Right renal pelvis (tissue), 4 donors: ENCODE data around the gene TMEM92. TPM values are rescaled to one million over a fixed set of nuclear protein-coding genes. Genes with fewer than 3 reads are reported as not detected.
"Not testable (repeated sequence)": the region's sequence is repeated elsewhere in the genome, so short reads cannot be mapped to it uniquely, and the experiment has no call there.

Experiments
- DNase-seq, 4 donors: peaks; one replicate each; pipeline ENCODE4 v3.0.0-alpha.2; 2013; ENCODE audit warnings: low read depth in 4 of 4, low spot score in 3 of 4, missing footprints in 1 of 4
- polyA plus RNA-seq, 4 donors: library from polyadenylated mRNA; unstranded; fragments of 120-200 nt; gene quantifications; one replicate each; pipeline ENCODE4 v1.2.1, GENCODE V29; 2013; ENCODE audit not compliant: insufficient read length in 4 of 4

The TMEM92 gene
- polyA plus RNA-seq, 4 donors, result 1.7 to 3.0 (median 2.4) TPM

DNA sequence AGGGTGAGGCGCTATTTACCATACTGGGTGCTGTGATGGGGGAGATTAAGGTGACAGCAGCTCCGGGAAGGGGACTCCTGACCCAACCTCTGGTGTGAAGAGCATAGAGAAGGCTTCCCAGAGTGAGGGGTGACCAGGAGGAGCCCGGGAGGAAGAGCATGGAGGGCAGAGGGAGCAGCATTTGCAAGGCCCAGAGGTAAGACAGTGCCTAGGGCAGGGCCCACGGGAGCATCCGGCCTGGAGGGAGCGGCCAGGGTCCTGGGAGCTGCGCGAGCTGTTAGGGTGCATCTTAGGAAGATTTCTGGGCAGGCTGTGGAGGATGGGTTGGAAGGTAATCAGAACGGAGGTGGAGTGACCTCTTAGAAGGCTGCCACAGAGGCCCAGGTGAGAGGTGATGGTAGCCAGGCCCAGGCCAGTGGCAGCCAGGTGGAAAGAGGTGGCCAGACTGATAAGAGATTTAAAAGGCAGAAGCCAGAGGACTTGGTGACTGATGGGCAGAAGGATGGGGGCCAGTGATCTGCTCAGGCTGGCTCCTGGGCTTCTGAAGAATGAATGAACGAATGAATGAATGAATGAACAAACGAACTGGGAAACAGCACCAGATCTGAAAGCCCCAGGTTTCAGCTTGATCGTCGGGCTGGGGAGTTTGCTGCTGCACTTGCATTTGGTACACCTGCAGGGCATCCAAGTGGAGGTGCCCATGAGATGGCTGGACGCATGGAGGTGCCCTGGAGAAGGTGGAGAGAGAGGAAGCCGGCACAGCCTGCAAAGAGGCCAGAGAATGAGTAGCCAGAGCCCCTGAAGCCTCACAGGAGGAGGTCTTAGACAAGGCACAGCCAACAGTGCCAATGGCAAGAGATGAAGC is 13.0 kb upstream of the TMEM92 start:
- no peak for DNase-seq

DNA sequence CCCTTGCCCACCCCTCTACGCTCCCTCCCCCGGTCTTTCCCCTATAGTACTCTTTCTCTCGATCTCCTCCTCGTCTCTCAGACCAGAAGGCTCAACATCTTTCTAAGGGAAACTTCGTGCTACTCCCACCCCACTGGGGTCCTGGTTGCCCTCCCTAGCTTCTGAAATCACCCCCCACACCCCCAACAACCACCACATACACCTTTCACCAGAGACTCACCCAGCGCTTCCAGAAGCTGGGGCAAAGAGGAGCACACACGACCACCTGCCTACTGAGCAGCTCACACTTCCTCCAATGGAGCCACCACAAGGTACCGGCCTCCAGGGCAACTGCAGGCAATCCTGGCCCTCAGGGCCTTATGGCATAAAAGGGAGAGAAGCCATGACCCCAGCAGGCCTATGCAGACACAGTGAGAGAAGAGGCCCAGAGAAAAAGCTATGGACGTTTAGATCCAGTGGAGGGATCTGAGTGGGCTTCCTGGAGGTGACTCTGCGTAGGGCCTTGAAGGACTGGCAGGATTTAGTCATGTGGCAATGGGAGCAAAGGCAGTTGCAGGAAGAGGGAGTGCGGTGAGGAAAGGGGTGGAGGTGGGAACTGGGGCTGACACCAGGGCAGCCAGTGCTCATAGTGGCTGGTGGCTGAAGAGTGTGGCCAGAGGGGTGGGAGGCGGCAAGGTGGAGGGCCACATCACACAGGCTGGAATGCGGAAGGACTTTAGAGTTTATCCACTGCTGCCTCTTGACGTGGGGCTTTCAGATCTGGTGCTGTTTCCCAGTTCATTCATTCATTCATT is 12.1 kb upstream of the TMEM92 start:
- no peak for DNase-seq

DNA sequence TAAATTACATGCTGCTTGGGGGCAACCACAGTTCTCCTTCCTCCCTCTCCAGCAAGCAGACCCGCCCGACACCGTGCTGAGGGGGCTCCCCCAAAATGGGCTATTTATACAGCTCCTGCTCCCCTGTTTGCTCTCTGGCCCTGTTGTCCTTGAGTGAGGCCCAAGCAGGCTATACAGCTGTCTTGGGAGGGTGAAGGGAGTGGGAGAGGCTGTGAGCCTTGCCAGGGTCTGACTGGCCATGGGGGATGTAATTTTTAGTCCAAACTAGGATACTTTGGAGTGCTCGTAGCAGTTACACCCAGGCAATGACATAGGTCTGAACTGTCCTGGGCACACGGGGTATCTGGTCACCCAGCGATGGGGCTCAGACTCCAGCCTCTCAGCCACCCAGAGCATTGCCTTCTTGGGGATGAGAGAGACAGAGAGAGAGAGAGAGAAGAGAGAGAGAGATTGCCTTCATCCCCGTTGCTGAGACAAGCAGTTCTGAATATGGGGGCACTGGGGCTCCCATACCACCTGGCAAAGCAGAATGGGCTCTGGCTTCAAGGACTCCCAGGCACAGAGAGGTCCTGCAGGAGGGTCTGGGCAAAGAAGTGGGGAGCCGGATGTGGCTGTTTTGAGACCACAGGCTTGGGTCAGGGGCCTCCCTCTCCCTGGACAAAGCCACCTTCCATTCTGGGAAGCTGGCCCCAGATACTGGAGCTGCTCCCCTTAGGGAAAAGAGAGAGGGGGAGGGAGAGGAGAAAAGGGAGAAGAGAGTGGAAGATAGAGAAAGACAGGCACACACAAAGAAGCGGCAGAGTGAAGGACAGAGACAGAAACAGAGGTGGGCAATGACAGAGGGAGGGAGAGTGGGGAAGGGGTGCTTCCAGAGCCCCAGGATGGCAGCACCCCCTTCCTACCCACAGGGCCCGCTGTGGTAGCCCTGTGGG is 10.7 kb upstream of the TMEM92 start:
- DNase-seq, result no peak

DNA sequence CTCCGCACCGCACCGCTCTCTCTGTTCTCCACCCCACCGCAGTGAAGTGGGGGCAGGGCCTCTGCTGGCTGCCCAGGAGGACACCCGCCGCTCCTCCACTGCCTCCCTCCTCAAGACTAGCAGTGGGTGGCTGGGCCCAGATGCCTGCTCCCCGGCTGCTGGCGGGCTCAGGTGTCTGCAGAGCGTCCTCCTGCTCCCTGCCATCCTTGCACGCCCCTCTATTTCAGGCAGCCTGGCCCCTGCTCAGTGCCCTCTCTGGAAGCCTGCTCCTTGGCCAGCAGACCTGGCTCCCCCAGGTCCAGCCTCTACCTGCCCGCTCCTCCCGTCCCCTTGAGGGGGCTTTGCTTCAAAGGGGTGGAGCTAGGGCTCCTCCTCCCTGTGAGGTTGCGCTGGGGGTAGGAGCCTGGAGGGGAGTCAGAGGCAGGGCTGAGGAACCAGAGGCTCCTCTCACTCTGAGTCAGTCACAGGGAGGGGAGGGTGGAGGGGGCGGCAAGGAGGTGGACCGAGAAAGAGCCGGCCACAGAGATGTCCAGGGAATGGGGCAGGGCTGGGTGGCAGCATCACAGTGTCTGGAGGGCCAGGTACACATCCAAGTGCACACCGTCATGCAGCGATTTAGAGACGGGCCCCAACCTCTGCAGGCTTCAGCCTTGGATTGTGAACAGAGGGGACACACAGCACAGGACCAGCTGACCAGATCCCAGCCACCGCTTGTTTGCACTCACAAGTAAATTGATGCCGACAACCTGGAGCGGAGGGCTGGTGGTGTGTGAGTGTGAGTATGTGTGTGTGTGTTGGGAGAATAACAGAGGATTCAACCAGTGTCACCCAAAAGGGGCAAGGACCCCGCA is 9.8 kb upstream of the TMEM92 start:
- no peak for DNase-seq

DNA sequence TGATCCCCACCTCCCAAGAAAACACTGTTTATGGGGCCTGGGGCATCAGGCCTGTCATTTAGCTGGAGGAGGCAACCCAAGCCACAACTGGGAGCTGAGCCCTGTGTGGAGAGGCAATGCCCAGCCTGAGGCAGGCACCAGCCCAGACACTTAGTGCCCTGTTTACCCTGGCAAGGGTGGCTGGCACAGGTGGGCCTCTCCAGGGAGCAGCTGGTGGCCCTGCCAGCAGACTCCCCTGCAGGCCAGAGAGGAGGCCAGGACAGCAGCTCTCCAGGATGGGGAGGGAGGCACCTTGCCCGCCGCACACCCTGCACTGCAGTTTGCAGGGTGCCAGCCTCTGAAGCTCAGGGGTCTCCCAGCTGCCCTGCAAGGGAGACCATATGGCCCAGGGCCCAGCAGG is 9.1 kb upstream of the TMEM92 start:
- no peak for DNase-seq

DNA sequence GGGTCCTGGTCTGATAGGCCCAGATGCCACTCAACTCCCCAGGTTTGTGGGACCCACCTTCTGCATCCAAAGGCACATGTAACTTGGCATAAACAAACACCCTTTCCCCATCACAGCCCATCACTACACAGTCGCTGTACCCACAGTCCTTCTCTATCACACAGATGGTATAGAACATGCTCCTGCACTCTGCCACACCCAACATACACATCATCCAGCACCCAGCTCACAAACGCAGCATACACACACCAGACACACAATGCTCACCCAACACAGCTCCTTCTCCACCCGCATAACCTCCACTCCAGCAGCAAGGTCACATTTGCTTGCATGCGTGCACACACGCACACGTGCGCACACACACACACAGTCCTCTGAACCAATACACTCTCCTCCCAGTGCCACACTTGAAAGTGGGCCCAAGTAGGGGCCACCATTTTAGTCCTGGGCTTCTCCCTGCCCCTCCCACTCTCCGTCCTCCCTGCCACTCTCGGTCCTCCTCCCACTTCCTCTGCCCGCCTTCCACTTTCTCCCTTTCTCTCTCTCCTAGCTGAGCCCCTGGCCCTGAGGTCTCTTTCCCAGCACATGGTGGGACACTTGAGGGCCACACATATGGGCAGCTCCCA is 8.5 kb upstream of the TMEM92 start:
- DNase-seq, result no peak

DNA sequence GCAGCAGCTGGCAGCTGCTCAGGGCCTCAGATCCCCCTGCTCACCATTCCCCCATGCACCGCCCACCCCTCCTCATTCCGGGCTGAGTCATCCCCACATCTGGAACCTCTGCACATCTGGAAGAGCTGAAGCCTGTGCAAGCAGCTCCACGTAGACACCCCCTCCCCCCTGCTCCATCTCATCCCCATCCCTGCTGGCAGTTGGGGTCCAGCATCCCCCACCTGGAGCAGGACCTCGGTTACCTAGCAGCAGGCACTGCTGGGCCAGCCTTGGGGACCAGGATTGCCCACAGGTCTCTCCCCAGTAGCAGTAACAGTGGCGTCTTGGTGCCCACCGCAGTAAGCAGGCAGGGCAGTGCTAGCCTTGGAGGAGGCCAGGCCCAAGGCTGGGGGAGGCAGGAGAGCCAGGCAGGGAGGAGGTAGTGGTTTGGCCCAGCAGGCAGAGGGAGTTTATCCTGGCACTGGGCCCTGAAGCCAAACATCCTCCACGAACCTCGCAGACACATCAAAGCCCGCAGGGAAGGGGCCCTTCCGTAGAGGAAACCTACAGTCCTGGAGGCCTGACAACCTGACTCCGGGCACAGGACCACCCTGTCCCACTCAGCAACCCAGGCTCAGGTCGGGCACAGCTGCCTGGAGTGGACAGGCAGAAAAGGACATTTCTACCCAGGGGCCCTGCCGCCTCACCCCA is 7.7 kb upstream of the TMEM92 start:
- DNase-seq, result no peak

DNA sequence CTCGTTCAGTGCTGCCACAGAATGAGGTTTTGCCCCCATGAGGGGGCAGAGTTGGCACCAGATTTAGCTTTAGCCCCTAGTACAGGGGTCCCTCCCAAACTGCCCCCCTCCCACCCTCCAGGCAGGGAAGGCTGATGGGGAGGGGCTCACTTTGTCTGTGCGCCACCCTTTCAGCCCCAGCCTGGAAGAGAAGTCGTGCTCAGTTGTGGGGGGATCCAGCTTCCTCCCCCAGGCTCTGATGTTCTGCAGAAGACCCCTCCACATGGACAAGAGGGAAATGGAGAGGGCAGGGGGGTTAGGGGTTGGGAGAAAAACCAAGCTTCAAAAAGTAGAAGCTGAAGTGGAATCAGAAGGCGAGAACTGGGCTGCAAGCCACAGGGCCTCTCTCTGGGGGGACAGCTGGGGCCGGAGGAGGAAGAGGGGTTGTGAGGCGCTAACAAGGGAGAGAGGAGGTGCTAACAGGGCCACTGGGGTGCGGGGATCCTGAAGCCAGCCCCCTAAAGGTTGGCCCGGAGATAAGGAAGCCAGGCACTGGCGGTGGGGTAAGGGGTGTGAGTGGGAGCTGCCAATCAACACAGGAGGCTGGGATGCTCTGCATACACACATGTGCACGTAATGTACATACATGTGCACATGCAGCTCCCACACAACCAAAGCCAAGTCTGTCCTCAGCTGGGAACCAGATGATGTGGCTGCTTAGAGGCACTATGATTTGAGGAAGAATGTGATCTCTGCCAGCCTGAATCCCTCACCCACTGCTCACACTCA is 7.0 kb upstream of the TMEM92 start:
- DNase-seq, result no peak

DNA sequence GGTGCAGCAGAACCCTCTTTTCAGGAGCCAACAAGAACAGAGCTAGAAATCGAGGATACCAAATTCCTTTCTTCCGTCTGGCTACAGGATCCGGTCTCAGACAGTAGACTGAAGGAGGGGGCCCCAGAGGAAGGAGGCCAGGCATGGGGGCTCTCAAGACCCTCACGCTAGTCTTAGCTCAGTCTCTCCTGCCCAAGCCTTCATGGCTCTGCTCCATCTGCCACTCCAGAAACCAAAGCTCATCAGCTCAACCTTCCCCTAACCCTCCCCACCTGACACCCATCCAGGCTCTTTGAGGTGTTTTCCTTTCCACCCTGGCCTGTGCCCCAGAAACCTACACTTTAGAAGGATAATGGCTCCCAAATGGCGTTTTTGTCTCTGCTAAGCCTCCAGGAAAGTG is 6.2 kb upstream of the TMEM92 start:
- no peak for DNase-seq

DNA sequence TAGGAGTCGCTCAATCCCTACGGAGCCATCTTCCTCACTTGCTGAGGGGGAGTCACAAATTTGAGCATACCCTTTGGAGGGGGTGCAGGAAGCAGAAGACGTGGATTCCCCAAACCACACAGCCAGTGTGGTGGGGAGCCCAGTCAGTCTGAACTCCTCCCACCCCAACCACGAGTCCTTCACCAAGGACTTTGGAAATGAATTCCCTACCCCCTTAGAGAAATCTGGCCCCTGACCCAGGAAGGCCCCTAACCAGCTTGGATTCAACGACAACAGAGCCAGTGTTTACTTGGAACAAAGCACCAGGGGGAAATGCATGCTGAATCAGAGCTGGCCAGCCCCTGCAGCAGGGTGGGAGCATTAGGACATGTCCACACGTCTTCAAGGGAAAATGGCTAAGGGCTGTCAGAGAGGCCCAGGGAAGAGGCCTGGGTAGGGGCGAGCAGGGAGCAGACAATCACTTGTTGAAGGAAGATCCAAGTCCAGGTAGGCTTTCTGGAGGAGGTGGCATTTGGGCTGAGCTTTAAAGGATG is 5.5 kb upstream of the TMEM92 start:
- no peak for DNase-seq

DNA sequence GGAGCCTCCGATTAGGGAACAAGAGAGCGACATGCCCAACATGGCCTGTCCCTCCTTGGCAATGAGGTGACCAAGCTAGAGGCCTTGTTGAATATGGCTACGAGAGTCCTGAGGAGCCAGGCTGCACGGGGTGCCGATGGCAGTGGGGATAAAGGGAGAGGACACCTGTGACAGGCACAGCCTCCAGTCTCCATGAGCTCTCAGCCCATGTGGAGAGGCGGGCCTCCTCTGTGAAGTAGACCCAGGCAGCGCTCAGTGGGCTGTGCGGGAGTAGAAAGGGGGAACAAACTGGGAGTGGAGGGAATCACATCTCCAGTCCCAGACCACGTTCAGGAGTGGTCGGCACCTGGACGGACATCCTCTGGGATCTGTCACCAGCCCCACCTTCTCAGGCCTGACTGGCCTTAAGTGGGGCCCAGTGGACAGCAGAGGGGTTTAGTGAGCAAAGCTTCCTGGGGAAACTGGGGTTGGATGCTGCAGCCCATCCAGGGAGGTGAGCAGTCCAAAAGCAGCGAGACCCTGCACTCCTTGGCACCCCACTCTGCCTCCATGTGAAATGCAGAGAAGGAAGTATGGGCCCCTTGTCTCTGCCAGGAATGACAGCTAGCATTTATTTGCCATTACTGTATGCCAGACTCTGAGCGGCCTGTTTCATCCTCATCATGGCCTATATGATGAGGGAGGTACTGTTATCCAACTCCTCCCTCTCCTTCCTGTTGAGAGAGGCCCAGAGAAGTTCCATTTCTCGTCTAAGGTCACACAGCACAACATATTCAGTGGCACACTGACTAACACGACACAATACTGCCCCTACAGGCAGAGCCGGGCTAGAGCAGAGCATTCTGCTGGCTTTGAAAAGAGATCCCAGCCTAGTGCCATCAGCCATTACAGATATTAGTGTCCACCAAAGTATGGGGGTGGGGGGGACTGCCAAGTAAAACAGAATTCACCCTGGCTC is 4.5 kb upstream of the TMEM92 start:
- no peak for DNase-seq

DNA sequence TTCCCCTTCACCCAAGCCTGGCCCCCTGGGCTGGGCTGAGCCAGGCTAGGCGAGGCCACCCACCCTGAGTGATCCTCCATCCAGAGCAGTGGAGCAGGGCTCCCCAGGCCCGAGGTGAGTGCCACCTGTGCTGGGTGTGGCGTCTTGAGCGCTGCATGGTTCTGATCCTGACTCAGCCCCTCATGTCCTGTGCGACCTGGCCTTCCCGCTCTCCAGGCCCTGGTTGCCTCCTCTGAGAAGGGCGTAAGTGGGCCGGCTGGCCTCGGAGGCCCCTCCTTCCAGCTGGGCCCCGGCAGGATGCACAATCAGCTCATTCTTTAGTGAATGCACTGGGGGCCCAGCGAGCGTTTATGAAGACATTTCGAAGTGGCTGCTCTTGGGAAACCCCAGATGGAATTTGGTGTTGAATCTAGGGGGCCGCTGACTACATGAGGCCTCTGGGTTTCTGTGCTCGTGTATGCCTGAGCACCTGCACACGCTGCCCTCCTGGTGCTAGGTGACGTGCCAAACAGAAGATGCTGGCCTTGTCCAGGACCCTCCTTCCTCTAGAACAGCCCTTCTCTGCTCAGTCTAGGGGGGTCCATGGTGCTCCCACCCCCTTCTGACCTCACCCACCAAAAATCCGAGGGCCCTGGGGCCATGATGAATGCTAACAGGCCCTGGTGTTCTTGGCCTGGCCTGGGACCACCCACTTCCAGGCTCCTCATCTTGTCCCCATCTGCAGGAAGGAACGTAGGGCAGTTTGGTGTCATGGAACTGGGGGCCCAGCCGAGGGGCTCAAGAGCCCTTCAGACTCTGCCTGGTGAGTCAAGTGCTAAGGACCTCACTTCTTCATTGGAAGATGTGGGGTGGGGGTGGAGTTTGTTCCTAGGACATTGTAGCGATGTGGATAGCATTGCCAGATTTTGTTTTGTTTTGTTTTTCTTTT is 3.6 kb upstream of the TMEM92 start:
- DNase-seq, result no peak

DNA sequence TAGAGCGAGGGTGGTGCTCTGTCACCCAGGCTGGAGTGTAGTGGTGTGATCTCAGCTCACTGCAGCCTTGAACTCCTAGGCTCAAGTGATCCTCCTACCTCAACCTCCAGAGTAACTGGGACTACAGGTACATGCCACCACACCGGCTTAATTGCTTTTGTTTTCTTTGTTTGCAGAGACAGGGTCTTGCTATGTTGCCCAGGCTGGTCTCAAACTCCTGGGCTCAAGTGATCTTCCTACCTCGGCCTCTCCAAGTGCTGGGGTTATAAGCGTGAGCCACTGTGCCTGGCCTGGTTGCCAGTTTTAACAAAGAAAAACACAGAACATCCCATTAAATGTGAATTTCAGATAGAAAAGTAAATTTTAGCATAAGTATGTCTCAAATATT is 2.9 kb upstream of the TMEM92 start:
- DNase-seq, result not testable (repeated sequence)

DNA sequence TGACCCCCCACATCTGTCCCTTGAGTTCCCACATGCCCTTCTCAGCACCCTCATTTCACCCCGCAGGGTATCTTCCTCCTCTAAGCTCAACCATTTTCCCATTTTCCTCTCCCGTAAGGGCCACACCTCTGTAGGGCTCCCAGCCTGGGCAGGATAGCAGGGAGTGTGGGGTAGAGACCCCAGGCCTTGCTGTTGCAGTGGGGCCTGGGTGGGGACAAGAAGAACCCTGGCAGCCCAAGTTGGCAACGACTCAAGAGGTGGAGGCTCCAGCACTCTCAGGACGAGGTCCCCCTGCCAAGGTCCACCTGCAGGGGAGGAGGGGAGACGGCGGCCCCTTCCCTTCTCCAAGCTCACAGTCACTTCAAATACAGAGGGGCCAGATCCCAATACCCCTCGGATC is 2.0 kb upstream of the TMEM92 start:
- DNase-seq, result no peak
